Brain microvascular endothelial cell (primary cell): ENCODE data around the gene SGSM2.

Experiments
- DNase-seq: peaks from one replicate; pipeline ENCODE4 v3.0.0-alpha.2; 2020
- H3K27ac ChIP-seq: fragments of 250-450 bp; sonication (Bioruptor Pico); 2 replicates; pipeline ENCODE4 v1.5.1; 2020; ENCODE audit warnings: mild to moderate bottlenecking, moderate library complexity
- H3K27me3 ChIP-seq: fragments of 250-450 bp; sonication (Bioruptor Pico); replicated peaks from 2 replicates; pipeline ENCODE4 v1.5.1; 2020; ENCODE audit warnings: mild to moderate bottlenecking
- H3K36me3 ChIP-seq: fragments of 250-450 bp; sonication (Bioruptor Pico); replicated peaks from 2 replicates; pipeline ENCODE4 v1.5.1; 2020; ENCODE audit warnings: mild to moderate bottlenecking
- H3K4me3 ChIP-seq: 2 replicates; pipeline ENCODE4 v1.5.1; 2011; ENCODE audit warnings: low read depth, mild to moderate bottlenecking, control low read depth, low read length, moderate library complexity
- CTCF ChIP-seq: IDR thresholded peaks from 2 replicates; pipeline ENCODE4 v1.5.1; 2011; ENCODE audit warnings: low read depth, mild to moderate bottlenecking, moderate library complexity, low read length, control low read depth, inconsistent platforms; ENCODE audit errors: missing control alignments
- in situ Hi-C: cut with HindIII; loops from 2 replicates; pipeline ENCODE4 v1.10.0; 2017; ENCODE audit warnings: low sequenced_read_pairs, low pct_ligation_motif_present

The SGSM2 gene

DNA sequence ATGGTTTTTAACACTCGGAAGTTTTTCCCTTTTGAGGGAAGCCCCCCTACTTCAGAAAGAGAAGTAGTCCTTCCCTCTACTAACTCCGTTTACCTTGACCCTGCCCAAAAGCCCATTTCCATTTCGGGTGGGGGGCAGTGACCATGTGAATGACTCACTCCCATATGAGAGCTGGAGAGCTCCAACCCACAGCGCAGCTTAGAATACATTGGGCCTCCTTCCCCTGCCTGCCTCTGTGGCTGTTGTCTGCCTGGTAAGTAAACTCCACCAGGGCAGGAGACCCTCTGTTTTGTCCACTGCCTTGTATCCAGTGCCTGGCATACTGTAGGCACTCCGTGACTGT, 985 bp downstream of the SGSM2 start:
- Histone ChIP-seq H3K27ac (no peak overlapping the region), H3K4me3 (peak overlapping the region; percentile 94), H3K27me3 (no peaks in the 10 kb centered on the region), H3K36me3 (peaks cover 18% of the 10 kb centered on the region)
- in situ Hi-C loops, result no loop called here
- no peak for DNase-seq
- TF ChIP-seq CTCF, result no peak

DNA sequence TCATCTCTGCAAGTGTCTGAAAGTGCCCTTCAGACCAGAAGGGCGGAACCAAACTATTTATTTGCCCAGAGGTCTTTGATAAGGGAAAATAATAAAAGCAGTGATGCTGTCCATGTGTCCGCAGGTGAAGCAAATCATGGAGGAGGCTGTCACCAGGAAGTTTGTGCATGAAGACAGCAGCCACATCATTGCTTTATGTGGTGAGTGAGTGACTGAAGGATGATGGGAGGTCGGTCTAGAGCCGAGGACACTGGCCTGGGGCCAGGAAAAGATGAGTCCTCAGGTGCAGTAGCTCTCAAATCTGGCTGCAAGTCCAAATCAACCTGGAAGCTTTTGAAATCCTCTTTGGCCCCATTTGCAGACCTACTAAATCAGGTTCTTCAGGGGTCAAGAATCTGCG, 6.1 kb downstream of the SGSM2 start:
- no peak for TF ChIP-seq CTCF

GRCh38 chr17:2344528-2344927, 7.2 kb downstream of the SGSM2 start:
- Histone ChIP-seq H3K27ac (no peak overlapping the region), H3K27me3 (no peaks in the 10 kb centered on the region), H3K36me3 (no peaks in the 10 kb centered on the region), H3K4me3 (no peak overlapping the region)
- in situ Hi-C loops, result no loop called here
- no peak for DNase-seq
- TF ChIP-seq CTCF, result no peak

More for the DNA sequence above, 6.1 kb downstream of the SGSM2 start:
- Histone ChIP-seq H3K36me3 (no peaks in the 10 kb centered on the region), H3K27ac (no peak overlapping the region), H3K27me3 (no peaks in the 10 kb centered on the region), H3K4me3 (no peak overlapping the region)
- in situ Hi-C loops, result no loop called here
- DNase-seq, result no peak

GRCh38 chr17:2346475-2346874, 9.2 kb downstream of the SGSM2 start:
- Histone ChIP-seq H3K4me3 (no peak overlapping the region), H3K27ac (no peak overlapping the region), H3K36me3 (no peaks in the 10 kb centered on the region), H3K27me3 (no peaks in the 10 kb centered on the region)
- TF ChIP-seq CTCF, result no peak
- no peak for DNase-seq
- in situ Hi-C loops, result no loop called here

DNA sequence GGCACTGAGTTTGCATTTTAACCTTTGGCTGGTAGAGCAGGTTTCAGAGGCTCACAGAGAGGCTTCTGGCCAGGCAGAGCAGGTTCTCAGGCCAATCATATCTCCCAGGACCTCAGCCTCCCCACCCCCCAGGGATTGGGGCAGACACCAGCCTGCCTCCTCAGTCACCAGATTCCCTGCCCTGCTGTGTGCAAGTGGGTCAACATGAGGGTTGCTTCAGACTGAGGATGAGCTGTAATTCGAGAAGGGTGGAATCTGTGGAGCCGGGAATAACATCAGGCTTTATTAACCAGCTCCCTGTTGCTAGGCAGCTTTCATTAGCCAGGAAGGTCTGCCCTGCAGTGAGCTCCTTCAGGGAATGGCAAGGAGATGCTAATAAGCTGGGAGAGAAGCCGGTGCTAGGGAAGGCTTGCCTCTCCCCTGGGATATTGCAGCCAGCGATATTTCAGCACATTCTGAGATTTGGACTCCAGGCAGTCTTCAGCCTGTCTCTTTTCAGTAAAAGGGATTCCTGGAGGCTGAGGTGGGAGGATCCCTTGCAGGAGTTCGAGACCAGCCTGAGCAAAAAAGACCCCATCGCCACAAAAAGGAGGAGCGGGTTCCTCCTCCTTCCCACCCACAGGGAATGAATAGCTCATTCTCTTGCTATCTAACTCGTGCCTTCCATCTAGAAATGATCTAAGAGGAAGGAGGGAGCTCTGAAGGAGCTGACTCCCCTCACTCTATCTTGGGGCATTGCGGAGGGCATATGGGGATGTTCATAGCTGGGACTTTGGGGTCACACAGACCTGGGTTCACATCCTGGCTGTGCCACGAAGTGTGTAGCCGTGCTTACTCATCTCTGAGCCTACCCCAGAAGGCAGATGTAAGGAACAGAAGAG, 10.7 kb downstream of the SGSM2 start:
- no peaks in the 10 kb centered on the region for H3K27me3 ChIP-seq
- no peak overlapping the region for H3K4me3 ChIP-seq
- no peak overlapping the region for H3K27ac ChIP-seq
- no peak for TF ChIP-seq CTCF
- in situ Hi-C loops, result no loop called here
- DNase-seq, result peak; percentile 65
- H3K36me3 ChIP-seq, result no peaks in the 10 kb centered on the region

- TF ChIP-seq CTCF, result no peak
- Histone ChIP-seq H3K36me3 (no peaks in the 10 kb centered on the region), H3K27ac (no peak overlapping the region), H3K4me3 (no peak overlapping the region), H3K27me3 (no peaks in the 10 kb centered on the region)
- in situ Hi-C loops, result no loop called here
- no peak for DNase-seq
Measured at GRCh38 chr17:2351269-2351668, 14.0 kb downstream of the SGSM2 start.
